Endothelial cell of umbilical vein (primary cell): ENCODE measurements around the gene KIAA1614. TPM values are rescaled to one million over a fixed set of nuclear protein-coding genes. Genes with fewer than 3 reads are reported as not detected.

Source experiments
- BruUV-seq: library from RNA; stranded (reverse); fragments of 400-500 nt; replicated peaks from 2 replicates; lab custom pipeline; 2021; lab: Mats Ljungman, UMichigan
- CTCF ChIA-PET: fragments of 300-600, 350-600 bp; sonication (Branson Sonifier 250); formaldehyde crosslinking; loops from one replicate; lab custom pipeline; 2021; ENCODE audit warnings: antibody characterized with exemption, inconsistent platforms; lab: Charles Lee
- POLR2A ChIA-PET: fragments of 300-600, 350-600 bp; sonication (Branson Sonifier 250); formaldehyde crosslinking; loops from one replicate; lab custom pipeline; 2021; ENCODE audit warnings: antibody characterized with exemption, inconsistent platforms; lab: Charles Lee
- DNase-seq: peaks from one replicate; pipeline ENCODE4 v3.0.0-alpha.2; 2011; ENCODE audit warnings: low read depth, low spot score
- FAIRE-seq: peaks from 2 replicates; lab custom pipeline; 2011; peaks lifted over from hg19 to GRCh38; lab: Jason Lieb, UNC
- H2AFZ ChIP-seq: 2 replicates; pipeline ENCODE4 v1.6.0; 2012; ENCODE audit warnings: low read depth, low read length, control low read depth, inconsistent platforms
- H3K27ac ChIP-seq: 2 replicates; pipeline ENCODE4 v1.5.1; 2011; ENCODE audit warnings: low read depth, mild to moderate bottlenecking, control low read depth, low read length, moderate library complexity; ENCODE audit not compliant: insufficient read depth
- H3K27me3 ChIP-seq, 2 experiments: 2 replicates each; pipeline versions ENCODE4 v1.6.0 to v1.6.1; 2011; ENCODE audit warnings: low read length in 2 of 2, mixed read lengths in 1 of 2; ENCODE audit not compliant: control insufficient read depth in 2 of 2, insufficient read depth in 2 of 2
- H3K36me3 ChIP-seq, 2 experiments: 2 replicates in 1 of 2; 3 replicates in 1 of 2; pipeline ENCODE4 v1.5.1; 2011; ENCODE audit warnings: low read length in 2 of 2, mild to moderate bottlenecking in 1 of 2, moderate library complexity in 1 of 2; ENCODE audit not compliant: control insufficient read depth in 2 of 2, insufficient read depth in 2 of 2; ENCODE audit errors: extremely low read depth in 1 of 2
- H3K4me1 ChIP-seq: 3 replicates; pipeline ENCODE4 v1.5.1; 2011; ENCODE audit warnings: mild to moderate bottlenecking, low read length; ENCODE audit not compliant: control insufficient read depth, insufficient read depth; ENCODE audit errors: extremely low read depth
- H3K4me2 ChIP-seq: 2 replicates; pipeline ENCODE4 v1.6.1; 2011; ENCODE audit warnings: low read length, control low read depth, mixed read lengths; ENCODE audit not compliant: insufficient read depth
- H3K4me3 ChIP-seq, 3 experiments: fragments of 200-600 bp in 1 of 3; sonication (generic), shearing (Covaris generic) in 1 of 3; replicated peaks in 1 of 3; 2 replicates each; pipeline ENCODE4 v1.5.1; 2011 to 2016; ENCODE audit warnings: control low read depth in 3 of 3, low read length in 3 of 3, mild to moderate bottlenecking in 2 of 3, inconsistent platforms in 1 of 3, low read depth in 1 of 3, moderate library complexity in 1 of 3; ENCODE audit not compliant: insufficient read depth in 1 of 3
- H3K79me2 ChIP-seq: 2 replicates; pipeline ENCODE4 v1.6.0; 2012; ENCODE audit warnings: low read length, inconsistent platforms; ENCODE audit not compliant: control insufficient read depth, insufficient read depth
- H3K9ac ChIP-seq: replicated peaks from 2 replicates; pipeline ENCODE3; 2011; ENCODE audit warnings: low read length, control low read depth; ENCODE audit not compliant: insufficient read depth; ENCODE audit errors: extremely low read depth
- H3K9me1 ChIP-seq: replicated peaks from 3 replicates; pipeline ENCODE4 v1.6.0; 2011; ENCODE audit warnings: mild to moderate bottlenecking, low read length; ENCODE audit not compliant: control insufficient read depth, insufficient read depth; ENCODE audit errors: extremely low read depth
- H3K9me3 ChIP-seq: replicated peaks from 2 replicates; pipeline ENCODE4 v1.5.1; 2012; ENCODE audit warnings: low read length, inconsistent platforms; ENCODE audit not compliant: control insufficient read depth, insufficient read depth
- H4K20me1 ChIP-seq: replicated peaks from 2 replicates; pipeline ENCODE3; 2011; ENCODE audit warnings: mild to moderate bottlenecking, low read length; ENCODE audit not compliant: control insufficient read depth, insufficient read depth; ENCODE audit errors: extremely low read depth
- CTCF ChIP-seq, 2 donors: IDR thresholded peaks; 1 replicate in 1 of 2; 2 replicates in 1 of 2; pipeline ENCODE4 v1.5.1; 2011; ENCODE audit warnings: low read length in 2 of 2, mild to moderate bottlenecking in 2 of 2, moderate library complexity in 2 of 2, control low read depth in 1 of 2, inconsistent platforms in 1 of 2, low read depth in 1 of 2; ENCODE audit not compliant: insufficient read depth in 1 of 2; ENCODE audit errors: extremely low read depth in 1 of 2
- FOS ChIP-seq: IDR thresholded peaks from 2 replicates; pipeline ENCODE4 v1.6.1; 2011; ENCODE audit warnings: mild to moderate bottlenecking, low read length, moderate library complexity, borderline replicate concordance; ENCODE audit not compliant: insufficient read depth
- GATA2 ChIP-seq: IDR thresholded peaks from 2 replicates; pipeline ENCODE4 v1.7.0; 2011; ENCODE audit warnings: low read depth, mild to moderate bottlenecking, moderate library complexity, mixed read lengths, low read length; ENCODE audit not compliant: insufficient read length, insufficient read depth
- MAX ChIP-seq: IDR thresholded peaks from 2 replicates; pipeline ENCODE4 v1.6.1; 2011; ENCODE audit not compliant: insufficient read depth, insufficient read length
- POLR2AphosphoS5 ChIP-seq: IDR thresholded peaks from 2 replicates; pipeline ENCODE4 v1.6.1; 2012; ENCODE audit warnings: low read depth, mild to moderate bottlenecking, control low read depth, low read length, moderate library complexity; ENCODE audit not compliant: insufficient read depth
- dilution Hi-C: fragments of 300-500 bp; cut with MboI; formaldehyde crosslinking; loops from one replicate; pipeline ENCODE4 v1.15.0; 2019; ENCODE audit warnings: low sequenced_read_pairs; ENCODE audit not compliant: extremely low pct_ligation_motif_present
- intact Hi-C: fragments of 100-400 bp; cut with micrococcal nuclease; formaldehyde crosslinking; loops from one replicate; pipeline ENCODE4 v1.10.0; 2022
- polyA plus RNA-seq, 4 experiments: library from polyadenylated mRNA; depleted of rRNA in 3 of 4; stranded (reverse) in 3 of 4; unstranded in 1 of 4; fragments of >200 nt; gene quantifications; 2 replicates each; pipeline versions ENCODE4 v1.2.1 to v1.2.3, GENCODE V29; 2011 to 2012; ENCODE audit warnings: missing spikeins in 1 of 4
- total RNA-seq: library from RNA; stranded (reverse); gene quantifications from 2 replicates; pipeline ENCODE4 v1.2.3, GENCODE V29; 2021

KIAA1614 gene
- total and polyA plus RNA-seq, 2 donors (not counting 3 experiments of a cell fraction or from before 2014, with no cell fraction given): 1.0 to 2.0 TPM

GRCh38 chr1:180927348-180927747 lies 14.7 kb downstream of the KIAA1614 start:
- H3K4me1 ChIP-seq: no peaks in the 10 kb centered on the region
- intact Hi-C loops: no loop called here
- ChIA-PET CTCF (interaction anchor here (1.6 to 3.2 kb wide), 2 partner anchors 10 to 46 kb away, joined by 4 to 18 read pairs; no protein-coding TSS in a partner anchor), POLR2A (no interaction called here)
- no peaks in the 10 kb centered on the region for H3K9me1 ChIP-seq
- dilution Hi-C loops: no loop called here
- H3K27me3 ChIP-seq: no peaks in the 10 kb centered on the region
- no TSS peak for BruUV-seq
- no peak overlapping the region for H3K27ac ChIP-seq
- H3K79me2 ChIP-seq: no peaks in the 10 kb centered on the region
- no peak overlapping the region for H3K4me3 ChIP-seq
- no peaks in the 10 kb centered on the region for H3K36me3 ChIP-seq
- DNase-seq: no peak
- no peaks in the 10 kb centered on the region for H3K9me3 ChIP-seq
- no peak overlapping the region for H2AFZ ChIP-seq
- no peak overlapping the region for H3K9ac ChIP-seq
- H3K4me2 ChIP-seq: no peak overlapping the region
- TF ChIP-seq CTCF (IDR thresholded peaks at IDR 0.05; ENCODE audit: extremely low read depth in 1 of 2, insufficient read depth in 1 of 2, low read depth in 1 of 2, low read length in 2 of 2) (no peak), MAX (no peak), POLR2AphosphoS5 (no peak), FOS (no peak), GATA2 (no peak)
- no peak for FAIRE-seq
- H4K20me1 ChIP-seq: no peaks in the 10 kb centered on the region

GRCh38 chr1:180927841-180928240 lies 15.1 kb downstream of the KIAA1614 start:
- DNase-seq: no peak
- TF ChIP-seq POLR2AphosphoS5 (no peak), GATA2 (no peak), CTCF (IDR thresholded peaks at IDR 0.05; ENCODE audit: extremely low read depth in 1 of 2, insufficient read depth in 1 of 2, low read depth in 1 of 2, low read length in 2 of 2) (no peak)
- Histone ChIP-seq H3K4me2 (no peak overlapping the region), H3K36me3 (no peaks in the 10 kb centered on the region), H3K79me2 (no peaks in the 10 kb centered on the region), H3K9ac (no peak overlapping the region), H3K9me3 (no peaks in the 10 kb centered on the region), H3K27me3 (no peaks in the 10 kb centered on the region), H4K20me1 (no peaks in the 10 kb centered on the region), H3K4me1 (no peaks in the 10 kb centered on the region), H2AFZ (no peak overlapping the region), H3K4me3 (no peak overlapping the region), H3K27ac (no peak overlapping the region), H3K9me1 (no peaks in the 10 kb centered on the region)
- BruUV-seq: no TSS peak
- dilution Hi-C loops (no loop called here), intact Hi-C loops (no loop called here)
- no peak for FAIRE-seq
- POLR2A ChIA-PET: no interaction called here
- CTCF ChIA-PET: interaction anchor here (3.2 kb wide), 1 partner anchor 46 kb away, joined by 18 read pairs; no protein-coding TSS in a partner anchor
